Activated CD4-positive, alpha-beta T cell treated with anti-CD3 and anti-CD28 coated beads, Interleukin-2, amount 50 U/mL, for 16 hours (primary cell): Measurements from ENCODE around the gene CAPN7.

Experiments
- DNase-seq: peaks from one replicate; pipeline ENCODE4 v3.0.0-alpha.2; 2020

CAPN7 gene

DNA sequence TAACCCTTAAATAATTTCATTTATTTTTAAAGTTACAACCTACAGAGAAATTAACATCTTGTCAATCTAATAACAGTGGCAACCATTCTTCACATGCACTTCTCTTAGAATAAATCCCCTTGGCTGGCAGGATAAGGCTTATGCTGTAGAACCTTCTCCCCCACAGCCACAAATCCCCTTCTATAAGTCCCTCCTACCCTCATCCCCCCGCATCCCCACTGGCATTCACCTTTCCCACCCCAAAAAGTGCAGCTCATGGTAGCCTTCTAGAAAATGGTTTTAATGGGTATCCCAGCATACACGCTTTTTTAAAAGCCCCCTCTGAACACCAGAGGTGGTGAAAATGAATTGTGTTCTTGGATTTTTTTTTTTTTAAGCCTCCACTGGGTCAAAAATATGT lies 49.2 kb downstream of the CAPN7 start:
- DNase-seq = no peak

DNA sequence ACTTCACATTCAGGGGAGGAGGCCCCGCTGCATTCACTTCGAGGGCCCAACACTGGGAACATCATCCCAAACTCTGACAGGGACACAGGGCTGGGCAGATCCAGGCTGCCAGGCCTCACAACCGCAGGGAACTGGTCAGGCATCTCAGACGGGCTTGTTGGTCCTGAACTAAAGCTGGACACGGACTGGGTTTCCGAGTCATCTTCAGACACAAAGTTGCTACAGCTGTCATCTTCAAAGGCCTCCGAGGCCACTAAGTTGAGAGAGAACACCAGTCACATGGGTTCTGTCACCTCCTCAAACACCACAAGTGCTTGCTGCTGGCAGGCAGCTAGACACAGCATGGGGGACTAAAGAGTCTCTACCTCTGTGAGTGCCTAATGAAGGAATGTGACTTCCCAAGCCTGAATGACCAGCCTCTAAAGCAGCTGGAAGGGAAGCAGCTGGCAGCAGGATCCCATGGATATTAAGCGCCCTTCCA lies 50.9 kb downstream of the CAPN7 start:
- no peak for DNase-seq

DNA sequence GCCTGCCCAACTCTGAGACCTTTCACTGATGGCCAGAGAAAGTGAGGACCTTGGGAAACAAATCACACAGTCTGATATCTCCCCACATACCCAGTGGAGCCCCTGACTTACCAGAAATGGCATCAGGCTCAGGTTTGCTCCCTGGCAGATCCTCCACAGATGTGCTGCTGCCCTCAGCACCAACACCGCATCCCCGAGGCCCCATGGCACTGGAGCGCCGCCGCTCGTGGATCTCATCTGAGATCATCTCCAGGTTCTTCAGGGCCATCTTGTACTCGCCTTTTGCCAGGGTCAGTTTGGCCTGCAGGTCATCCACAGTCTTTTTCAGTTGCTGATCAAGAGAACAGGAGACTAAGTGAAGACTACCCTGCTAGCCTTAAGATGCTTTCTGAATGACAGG lies 52.7 kb downstream of the CAPN7 start:
- no peak for DNase-seq

DNA sequence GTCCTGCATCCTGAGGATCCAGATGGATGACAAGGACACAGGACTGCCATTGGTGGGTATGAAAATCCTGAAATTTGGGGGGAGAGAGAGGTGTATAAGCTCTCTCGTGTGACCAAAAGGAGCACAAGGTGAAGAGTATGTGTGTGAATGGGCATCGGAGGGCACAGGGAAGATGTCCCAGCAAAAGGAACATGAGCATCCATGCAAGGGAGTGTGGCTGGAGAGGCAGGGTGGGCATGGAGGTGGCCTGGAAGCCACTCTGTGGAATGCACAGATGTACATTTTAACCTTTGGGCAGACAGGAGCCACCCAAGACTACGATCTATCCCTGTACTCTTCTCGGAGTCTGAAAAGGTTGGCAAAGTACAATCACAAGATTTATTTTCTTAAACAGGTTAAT lies 54.5 kb downstream of the CAPN7 start:
- DNase-seq = no peak

DNA sequence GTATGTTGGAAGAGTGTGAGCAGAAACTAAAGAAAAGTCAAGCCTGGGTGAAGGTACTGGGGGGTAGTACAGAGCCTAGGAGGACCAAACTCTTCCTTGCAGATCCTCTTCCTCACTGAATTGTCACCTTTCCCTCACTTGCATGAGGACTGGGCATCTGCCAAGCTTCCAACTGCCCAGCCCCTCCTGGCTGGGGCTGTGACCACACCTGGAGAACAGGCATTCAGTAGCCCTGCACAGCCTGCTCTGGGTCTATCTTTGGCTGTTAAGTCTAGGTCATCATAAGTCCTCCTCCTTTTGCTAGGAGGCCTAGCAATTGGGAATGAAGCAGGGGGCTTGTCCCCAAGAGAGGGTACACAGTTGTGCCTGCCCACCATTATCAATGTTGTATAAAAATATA lies 55.2 kb downstream of the CAPN7 start:
- DNase-seq = no peak

DNA sequence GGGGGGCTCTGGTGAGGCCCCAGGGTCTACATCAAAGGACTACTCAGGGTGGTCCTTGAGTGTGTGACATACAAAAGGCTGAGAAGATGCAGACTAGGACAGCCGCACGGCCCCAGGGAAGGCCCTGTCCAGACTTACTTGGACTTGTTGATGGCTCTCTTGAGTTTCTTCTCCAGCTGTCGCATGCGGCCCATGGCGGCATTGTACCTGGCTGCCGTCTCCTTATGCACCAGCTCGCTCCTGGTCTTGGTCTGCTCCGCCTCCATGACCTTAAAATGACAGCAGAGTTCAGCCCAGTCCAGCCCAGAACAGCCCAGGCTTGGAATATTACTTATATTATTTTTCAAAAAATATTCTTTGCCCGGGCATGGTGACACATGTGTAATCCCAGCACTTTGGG lies 56.0 kb downstream of the CAPN7 start:
- DNase-seq = no peak

DNA sequence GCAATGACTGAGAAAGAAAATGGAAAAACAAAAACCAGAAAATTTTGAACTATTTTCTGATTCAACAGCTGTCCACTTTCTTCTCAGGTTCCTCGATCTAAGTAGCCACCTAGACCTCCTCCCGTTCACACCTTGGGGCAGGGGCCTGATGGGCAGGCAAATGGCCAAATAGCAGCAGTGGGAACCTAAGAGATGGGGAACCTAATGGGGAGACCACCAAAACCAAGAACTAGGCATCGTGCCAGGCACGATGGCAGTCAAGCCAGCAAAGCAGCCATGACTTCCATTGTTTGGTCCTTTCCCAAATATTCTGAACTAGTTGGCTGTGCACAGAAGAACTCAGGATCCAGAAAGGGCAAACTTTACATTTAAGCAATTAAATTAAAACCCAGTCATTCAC lies 57.1 kb downstream of the CAPN7 start:
- DNase-seq = no peak

DNA sequence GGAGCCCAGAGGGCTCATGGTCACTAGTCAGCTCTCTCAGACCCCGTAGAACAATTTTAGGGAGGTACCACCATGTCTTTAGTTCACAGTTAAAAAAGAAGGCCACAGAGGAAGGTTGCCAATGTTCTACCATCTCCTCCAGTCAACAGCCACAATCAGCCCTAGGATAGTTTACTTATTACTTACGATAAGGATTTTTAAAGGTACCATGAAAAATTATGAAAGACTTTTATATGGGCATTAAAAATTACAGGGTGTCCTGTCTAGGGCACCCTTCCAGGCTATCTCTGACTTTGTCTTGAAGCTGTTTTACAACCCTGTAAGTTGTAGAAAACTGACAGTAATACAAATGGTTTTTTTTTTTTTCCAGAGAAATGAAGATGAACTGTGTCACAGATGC lies 57.9 kb downstream of the CAPN7 start:
- DNase-seq = no peak

DNA sequence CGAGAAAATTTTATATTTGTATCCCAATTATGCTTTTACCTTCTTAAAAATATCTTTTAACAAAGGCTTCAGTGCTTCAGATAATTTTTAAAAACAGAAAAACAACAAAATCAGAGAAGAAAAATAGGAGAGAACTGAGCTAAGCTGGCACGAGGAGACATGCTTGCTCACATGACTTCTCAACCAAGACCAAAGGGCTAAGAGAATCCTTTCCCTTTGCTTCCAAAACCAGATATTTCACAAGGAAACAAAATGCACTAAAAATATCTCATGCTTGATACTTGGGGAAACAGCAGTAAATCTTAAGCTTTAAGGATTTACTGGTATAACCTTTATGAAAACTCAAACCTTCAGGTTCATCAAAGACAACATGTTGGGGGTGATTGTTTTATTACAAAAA lies 58.4 kb downstream of the CAPN7 start:
- DNase-seq = no peak

DNA sequence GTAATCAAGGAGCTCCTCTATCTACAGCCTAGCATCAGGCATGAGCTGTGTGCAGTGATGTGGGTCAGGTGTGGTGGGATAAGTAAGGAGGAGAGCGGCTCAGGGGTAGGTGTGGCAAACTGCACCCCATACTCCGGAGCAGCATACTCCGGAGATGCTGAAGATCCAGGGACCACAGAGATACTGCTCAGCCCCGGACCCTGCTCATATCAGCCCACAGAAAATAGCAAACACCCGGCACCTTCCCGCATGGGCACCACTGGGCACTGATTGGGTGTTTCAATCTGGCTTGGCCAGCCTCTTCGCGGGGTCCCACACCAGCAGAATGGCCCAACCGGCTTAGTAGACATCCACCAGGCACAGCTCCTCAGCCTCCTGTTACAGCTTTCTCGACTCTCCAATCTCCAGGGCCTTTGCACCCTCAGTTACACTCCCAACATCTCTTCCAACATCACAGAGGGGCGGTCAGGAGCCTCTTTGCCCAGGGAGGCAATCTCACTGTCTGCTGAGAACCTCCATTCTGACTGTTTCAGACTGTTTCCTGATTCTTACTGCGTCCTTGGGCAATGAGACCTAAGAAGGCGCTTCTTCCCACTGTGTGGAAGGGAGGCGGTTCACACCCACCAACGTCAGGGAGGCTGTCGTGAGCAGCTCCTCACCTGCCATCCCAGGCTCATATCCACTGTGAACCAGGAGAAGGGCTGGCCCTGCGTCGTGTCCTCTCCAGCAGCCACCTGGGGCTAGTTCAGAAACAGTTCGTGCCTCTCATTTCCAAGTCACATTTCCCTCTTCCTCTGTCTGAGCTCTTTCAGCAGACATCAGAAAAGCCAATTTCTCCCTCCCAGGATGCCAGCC lies 59.8 kb downstream of the CAPN7 start:
- DNase-seq = no peak

DNA sequence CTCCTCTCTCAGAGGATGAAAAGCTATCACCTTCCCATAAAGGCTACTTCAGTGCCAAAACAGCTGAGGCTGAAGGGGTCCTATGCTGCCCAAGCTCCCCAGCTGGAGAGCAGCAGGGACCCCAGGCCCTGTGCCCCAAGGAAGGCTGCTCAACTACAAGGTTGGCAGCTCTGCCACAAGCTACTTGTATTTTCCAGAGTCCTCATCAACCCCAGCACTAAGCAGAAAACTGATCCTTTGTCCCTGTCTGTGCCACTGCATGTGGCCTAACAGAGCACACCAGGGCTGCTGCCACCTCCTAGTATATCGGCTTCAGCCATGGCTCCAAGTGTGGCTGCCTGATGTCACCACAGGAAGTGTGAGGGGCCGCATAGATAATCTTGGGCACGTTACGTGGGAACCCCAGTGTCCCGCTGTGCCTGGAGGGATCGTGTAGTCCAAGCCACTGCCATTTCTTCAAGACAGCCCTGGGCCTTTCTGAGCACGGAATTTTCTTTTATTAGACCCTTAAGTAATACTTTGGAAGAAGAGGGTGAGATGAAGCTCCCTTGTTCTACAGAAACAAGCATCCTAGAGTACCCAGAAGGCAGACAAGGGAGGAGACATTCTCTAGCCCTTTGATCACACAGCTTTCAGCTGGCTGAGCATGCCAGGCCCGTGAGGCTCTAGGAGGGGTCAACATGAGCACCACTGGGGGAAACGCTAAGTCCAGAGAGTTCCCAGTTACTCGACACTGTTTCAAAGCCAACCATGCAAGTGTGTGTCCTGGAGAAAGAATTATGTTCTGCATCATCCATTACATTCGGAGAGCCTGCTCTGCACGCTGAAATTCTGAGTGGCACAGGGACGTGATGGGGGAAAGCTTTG lies 60.7 kb downstream of the CAPN7 start:
- no peak for DNase-seq

DNA sequence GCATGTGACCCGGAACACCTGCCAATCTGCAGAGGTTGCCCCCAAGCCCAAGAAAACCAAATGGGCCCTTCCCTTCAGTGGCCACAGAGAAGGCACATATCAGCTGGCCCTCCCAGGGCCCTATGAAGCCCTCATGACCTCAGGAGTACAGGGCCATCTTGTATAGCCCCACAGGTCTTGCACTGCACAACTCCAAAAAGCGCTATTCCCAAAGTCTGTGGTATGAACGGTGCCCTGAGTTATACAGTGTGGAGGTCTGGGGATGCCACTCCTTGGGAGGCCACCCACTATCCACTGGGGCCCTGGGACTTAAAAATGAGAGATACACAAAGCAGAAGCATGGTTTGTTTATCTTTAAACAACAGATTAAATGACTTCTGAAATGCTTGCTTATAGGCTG lies 61.5 kb downstream of the CAPN7 start:
- DNase-seq = no peak

DNA sequence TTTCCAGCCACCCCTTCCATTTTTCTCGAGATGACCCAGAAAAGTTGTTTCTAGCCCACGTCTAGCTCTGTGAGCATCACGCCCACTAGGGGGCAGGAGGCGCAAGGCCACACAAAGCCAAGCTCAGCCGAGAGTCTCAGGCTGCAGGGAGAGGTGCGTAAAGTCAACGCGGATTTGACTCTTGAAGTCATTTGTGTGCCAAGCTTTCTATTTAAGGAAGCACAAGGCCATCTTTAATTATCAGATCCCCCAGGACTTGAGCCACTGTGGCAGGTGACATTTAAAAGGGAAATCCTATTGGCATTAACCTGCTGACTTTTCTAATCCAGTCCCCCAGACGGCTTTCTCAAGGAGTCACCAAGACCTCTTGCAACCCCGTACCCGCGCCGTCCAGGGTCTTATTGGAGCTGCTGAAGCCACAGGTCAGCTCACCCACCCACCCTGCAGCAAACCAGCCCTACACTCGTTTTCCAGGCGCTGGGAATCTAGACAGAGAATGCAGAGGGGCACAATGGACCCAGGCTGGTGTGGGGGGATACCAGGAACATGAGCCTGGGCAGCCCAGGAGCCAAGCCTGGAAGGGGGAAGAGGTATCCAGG lies 62.1 kb downstream of the CAPN7 start:
- peak; percentile 88 for DNase-seq

DNA sequence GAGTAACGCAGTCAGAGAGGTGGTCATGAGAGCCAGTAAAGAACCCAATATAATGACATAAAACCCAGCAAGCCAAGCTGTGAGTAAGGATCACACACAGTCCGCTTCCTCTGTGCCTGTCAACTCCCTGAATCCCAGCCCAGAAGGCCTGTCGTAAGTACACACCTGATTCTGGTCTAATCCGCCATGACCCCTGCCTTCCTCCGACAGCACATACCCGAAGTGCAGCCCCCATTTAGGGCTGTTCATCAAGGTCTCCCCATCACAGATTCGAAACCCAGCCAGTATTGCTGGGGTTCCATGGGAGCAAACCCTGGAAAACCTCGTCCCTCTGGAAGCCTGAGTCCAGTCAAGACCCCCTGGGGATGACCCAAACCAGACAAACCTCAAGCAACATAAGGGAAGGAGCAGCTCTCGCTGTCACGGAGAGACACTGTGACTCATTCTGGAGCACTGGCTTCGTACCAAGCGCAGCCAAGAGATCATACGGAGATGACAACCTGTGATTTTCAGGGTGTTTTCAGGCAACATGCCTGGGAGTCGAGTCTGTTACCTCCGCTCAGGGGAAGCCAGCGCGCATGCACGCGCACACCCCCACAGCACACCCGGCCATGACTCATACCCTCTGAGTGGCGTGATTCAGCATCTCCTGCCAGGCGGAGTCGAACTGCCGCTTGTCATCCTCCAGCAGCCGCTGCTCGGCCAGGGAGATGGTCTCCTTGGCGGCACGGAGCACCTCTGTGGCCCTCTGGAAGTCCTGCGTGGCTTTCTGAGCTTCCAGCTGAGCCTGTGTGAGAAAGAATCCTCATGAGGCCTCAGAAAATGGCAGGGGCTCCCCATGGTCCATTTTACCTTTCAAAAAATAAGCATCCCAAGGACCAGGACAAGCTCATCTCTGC lies 63.3 kb downstream of the CAPN7 start:
- DNase-seq = peak; percentile 96

DNA sequence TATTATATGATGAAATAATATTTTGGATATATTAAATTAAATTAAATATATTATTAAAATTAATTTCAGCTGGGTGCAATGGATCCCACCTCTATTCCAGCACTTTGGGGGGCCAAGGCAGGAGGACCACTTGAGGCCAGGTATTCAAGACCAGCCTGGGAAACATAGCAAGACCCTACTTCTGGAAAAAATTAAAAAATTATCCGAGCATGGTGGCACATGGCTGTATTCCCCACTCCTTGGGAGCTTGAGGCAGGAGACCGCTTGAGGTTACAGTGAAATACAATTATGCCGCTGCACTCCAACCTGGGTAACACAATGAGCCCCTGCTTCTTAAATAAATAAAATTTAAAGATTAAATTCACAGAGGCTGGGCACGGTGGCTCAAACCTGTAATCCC lies 65.0 kb downstream of the CAPN7 start:
- no peak for DNase-seq

DNA sequence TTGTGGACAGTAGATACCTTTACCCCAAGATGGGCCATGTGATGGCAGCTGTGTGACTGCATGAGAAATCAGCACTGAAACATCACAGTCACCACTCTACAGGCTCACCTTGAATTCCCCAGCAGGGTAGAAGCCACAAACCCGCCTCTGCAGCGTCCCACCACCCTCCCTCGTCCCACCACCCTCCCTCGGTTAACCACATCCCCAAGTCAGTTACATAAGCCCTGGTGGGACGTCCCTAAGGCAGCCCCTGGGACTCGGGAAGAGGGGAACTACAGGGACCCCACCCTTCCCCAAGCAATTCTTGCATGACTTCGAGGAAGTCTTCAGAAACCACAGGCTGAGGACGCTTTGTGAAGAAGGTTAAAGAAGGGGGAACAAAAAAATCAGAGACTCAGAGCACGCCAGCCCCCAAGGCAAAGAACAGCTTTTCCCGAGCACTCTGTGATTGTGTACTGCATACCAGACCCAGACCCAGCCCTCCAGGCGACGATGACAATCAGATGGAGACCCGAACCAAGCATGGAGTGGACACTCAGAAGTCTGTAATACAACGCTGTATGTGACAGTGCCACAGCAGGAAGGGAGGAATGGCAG lies 65.8 kb downstream of the CAPN7 start:
- peak; percentile 85 for DNase-seq

DNA sequence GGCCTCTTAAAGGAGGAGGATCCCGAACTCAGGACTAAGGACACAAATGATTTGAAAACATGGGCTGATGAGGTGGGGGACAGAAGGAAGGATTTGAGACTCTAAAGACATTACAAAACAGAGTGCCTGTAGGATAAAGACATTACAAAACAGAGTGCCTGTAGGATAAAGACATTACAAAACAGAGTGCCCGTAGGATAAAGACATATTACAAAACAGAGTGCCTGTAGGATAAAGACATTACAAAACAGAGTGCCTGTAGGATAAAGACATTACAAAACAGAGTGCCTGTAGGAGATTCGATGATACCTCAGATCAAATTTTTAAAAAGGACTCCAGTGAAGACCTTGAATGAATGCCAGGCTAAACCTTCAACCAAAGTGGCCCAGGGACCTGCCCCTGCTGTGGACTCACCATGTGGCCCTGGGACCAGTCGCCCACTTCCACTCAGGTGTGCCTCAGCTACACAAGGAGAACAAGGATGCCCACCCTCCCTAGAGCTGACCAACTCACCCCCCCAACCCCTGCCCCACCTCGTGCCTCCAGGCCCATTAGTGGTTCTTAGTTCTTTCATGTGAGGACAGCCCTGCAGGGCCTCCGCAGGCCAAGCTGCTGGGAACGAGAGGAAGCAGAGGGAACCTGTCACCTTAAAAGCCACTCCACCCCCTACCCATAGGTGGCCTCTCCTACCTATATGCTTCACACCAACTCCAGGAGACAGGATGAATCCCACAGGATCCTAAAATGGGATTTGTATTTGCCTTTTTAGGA lies 66.6 kb downstream of the CAPN7 start:
- no peak for DNase-seq

DNA sequence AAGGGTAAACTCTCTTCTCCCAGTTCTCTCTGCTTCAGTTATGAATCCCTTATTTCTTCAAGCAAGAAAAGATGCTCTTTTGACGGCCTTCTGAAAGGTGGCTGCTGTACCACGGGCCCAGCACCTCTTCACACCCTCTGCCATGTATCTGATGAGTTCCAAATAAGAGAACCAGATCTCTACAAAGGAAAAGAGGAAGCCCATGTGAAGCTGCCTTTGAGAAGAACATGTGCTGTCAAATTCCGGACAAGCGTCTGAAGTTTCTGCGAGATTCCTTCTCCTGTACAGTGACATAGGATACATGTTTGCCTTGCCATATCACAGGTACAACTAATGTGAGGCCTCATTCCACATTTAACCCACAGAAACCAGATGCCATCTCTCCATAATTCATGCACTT lies 67.2 kb downstream of the CAPN7 start:
- DNase-seq = no peak

DNA sequence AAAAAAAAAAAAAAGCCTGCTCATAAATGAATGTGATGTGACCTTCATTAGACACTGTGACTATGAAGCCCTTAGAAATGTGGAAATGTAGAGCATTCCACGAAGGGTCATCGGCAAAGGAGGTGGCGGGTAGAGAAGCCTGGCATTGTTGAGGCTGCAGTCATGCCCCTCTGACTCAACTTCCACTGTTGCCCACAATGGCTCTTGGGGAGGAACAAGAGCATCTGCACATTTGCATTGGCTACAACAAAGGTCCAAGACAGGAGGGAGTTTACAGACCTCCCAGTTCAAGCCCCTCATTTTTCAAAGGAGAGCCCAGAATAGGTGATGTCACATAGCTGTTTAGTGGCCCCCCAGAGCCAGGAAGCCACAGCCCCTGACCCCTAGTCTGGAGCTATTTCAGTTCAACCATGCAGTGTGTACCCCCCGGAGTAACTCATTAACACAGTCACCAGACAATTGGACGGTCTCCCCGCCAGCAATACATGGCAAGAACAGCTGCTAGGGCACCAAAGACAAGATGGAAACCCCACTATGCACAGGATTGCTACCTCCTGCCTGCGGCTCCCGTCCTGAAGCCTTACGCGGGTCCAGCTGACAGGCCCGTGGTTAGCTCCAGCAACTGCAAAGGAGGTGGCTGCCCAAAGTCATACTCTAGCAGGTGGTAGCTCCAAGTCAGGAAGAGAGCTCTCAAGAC lies 70.1 kb downstream of the CAPN7 start:
- no peak for DNase-seq

DNA sequence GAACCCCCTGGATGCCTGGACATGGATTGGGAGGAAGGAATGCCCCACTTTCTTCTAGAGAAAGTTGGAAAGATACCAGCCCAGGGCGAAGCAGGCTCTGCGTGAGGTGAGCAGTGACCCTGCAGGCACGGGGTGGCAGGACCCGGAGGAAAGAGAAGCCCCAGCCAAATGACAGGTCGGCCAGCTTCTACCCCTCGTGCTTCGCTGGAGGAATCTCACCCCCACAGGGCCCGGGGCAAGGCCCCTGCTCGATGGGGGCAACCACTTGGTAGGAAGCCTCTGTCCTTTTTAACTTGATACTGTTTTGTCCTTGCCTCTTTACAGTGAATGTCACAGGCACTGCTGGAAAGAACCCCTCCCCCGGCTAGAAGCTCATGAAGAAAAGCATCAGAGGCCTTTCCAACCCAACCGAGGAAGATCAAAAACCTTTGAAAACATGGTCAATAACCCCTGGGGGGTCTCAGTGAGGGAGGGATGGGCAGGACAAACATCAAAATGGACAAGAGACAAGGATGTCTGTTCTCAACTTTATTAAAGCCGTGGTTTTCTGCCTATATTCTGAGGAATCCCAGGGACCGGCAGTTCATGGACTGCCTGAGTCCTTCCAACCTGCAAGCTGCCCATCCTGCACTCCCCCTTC lies 71.9 kb downstream of the CAPN7 start:
- no peak for DNase-seq
